Measurements from ENCODE around the gene TSPOAP1.

The TSPOAP1 gene

DNA sequence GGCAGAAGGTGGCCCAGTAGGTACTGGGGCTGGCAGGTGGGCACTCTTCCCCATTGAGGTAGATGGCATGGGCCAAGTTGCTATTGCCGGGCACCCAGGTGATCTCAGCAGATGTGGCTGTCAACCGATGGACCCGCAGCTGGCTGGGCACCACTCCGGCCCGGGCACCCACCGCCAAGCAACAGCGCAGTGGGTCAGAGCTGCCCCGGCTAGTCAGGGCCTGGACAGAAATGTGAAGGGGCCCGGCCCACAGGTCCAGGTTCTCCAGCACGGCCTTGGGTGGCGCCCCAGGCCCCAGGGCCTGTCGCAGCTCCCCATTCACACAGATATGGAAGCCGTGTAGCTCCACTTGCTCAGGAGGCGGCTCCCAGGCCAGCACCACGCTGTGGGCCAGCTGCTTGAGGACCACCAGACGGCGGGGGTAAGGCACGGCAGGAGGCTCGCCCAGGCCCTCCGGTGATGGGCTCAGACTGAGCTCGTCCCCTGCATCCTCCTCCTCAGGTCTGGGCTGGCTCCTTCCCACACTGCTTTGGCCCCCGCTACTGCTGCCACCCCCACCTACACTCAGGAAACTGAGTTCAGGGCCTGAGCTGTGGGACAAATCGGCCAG lies 16.5 kb downstream of the TSPOAP1 start:
- TF ChIP-seq, protein P1, sequence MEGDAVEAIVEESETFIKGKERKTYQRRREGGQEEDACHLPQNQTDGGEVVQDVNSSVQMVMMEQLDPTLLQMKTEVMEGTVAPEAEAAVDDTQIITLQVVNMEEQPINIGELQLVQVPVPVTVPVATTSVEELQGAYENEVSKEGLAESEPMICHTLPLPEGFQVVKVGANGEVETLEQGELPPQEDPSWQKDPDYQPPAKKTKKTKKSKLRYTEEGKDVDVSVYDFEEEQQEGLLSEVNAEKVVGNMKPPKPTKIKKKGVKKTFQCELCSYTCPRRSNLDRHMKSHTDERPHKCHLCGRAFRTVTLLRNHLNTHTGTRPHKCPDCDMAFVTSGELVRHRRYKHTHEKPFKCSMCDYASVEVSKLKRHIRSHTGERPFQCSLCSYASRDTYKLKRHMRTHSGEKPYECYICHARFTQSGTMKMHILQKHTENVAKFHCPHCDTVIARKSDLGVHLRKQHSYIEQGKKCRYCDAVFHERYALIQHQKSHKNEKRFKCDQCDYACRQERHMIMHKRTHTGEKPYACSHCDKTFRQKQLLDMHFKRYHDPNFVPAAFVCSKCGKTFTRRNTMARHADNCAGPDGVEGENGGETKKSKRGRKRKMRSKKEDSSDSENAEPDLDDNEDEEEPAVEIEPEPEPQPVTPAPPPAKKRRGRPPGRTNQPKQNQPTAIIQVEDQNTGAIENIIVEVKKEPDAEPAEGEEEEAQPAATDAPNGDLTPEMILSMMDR (IDR thresholded peaks at IDR 0.05; ENCODE audit: low read depth, low read length) = no peak
- H3K4me3 ChIP-seq (ENCODE audit: low read depth, low read length) = no peak overlapping the region
- in situ Hi-C loops (cut with HindIII; ENCODE audit: low sequenced_read_pairs) = no loop called here
- no peak for DNase-seq (ENCODE audit: low read depth, low spot score)

DNA sequence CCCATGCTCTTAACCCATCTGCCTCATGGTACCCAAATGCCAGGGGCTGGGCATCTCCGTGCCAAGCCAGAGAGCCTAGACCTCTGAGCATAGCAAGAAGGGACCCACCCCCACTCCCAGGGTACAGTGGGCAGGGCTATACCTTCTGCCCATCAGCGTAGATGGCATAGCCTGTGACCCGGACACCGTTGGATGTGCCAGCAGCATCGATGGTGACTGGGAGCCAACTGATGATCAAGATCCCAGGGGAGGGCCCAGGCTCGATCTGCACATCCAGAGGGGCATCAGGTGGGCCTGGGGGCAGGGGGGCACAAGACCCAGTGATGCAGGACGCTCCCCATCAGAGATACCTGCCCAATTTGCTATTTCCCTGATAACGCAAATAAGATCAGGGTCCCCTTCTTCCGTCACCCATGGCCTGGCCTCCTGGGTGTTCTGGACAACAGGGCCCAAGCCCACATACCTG lies 17.1 kb downstream of the TSPOAP1 start:
- H3K4me3 ChIP-seq (ENCODE audit: low read depth, low read length) = no peak overlapping the region
- DNase-seq (ENCODE audit: low read depth, low spot score) = no peak
- in situ Hi-C loops (cut with HindIII; ENCODE audit: low sequenced_read_pairs) = no loop called here
- TF ChIP-seq, protein P1 (IDR thresholded peaks at IDR 0.05; ENCODE audit: low read depth, low read length) = no peak

DNA sequence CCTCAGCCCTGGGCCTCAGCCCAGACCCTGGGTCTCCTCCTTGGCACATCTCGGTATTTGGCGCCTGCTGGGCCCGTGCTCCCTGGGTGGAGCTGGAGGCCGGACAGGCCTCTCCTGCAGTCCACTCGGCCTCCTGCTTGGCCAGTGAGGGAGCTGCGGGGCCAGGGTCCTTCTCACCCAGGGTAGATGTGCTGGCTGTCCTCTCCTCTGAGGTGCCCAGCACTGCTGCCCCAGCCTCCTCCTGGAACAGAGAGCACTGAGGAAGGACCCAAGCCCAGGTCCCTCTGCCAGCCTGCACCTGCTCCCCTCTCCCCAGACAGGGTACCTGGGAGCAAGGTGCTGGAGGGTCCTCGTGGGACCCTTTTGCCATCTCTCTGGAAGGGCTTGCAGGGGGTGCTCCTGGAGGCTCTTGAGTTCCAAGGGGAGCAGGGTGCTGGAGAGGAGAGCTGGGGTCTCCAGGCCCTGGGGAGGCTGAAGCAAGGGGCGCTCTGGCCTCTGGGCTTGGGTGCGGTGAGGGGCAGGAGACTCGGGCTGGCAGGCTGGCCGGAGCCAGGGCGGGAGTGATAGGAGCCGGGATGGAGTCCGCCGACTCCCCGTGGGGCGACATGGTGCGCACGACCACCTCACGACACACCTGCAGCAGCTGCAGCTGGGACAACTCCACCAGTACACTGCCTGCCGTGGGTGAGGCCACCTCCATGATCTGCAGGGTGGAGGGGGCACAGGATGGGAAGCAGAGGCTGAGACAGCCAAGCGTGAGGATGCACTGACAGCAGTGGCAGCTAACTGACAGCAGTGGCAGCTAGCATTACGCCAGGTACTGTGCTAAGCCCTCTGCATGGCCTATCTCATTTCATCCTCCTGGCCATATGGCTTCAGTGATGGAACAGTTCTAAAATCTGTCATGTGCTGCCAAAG lies 17.8 kb downstream of the TSPOAP1 start:
- H3K4me3 ChIP-seq (ENCODE audit: low read depth, low read length) = no peak overlapping the region
- no peak for DNase-seq (ENCODE audit: low read depth, low spot score)
- TF ChIP-seq, protein P1 (IDR thresholded peaks at IDR 0.05; ENCODE audit: low read depth, low read length) = no peak
- in situ Hi-C loops (cut with HindIII; ENCODE audit: low sequenced_read_pairs) = no loop called here

DNA sequence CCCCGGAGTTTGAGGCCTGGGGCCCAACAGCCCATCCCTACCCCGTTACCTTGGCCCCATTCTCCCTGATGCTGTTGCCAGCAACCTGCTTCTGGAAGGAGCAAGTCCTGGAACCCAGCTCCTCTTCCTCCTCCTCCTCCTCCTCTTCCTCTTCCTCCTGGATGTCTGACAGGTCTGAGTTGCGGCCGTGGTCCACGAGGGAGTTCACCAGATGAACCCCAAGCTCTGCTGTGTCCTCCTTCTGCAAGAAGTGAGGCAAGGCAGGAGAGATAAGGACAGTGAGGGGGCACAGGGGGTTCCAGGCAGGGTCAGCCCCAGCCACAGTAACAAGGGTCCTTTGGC lies 18.7 kb downstream of the TSPOAP1 start:
- DNase-seq (ENCODE audit: low read depth, low spot score) = no peak
- in situ Hi-C loops (cut with HindIII; ENCODE audit: low sequenced_read_pairs) = no loop called here
- TF ChIP-seq, protein P1 (IDR thresholded peaks at IDR 0.05; ENCODE audit: low read depth, low read length) = no peak

DNA sequence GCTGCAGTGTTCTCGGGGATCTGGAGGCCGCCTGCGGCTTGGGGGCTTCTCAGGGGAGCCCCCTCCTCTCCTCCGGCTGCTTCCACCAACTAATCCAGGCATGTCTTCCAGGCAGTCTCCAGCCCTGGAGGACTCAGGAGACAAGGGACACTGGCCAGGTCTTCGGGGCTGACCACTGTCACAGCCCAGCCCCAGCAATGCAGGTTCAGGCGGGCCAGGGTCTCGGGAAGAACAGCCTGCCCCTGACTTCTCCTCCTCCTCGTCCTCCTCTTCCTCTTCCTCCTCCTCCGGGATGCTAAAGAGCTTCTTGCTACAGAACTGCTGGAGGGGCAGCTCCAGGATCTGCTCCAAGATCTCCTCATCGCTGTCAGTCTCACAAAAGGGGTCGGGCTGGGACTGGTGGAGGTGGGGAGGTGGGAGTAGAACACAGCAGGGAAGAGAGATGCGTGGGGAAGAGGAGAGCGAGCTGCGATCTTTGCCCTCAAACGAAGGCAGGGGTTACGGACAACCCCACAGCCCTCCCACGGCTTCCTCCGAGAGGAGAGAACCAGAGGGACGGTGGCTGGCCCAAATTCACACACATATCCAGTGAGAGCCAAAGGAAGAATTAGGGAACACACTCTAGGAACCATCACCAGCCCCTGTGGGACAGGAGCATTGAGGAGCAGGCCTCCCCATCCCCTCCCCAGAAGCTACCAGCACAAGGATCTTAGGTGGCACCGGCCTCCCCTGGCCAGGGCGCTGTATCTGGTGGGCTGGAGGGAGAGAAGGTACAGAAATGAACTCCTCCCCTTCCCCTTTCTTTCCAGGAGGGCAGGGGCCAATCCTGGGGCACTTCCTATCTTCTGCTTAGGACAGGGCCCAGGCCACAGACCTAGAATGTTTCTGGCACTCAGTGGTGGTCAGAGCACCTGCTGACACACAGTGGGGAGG lies 19.3 kb downstream of the TSPOAP1 start:
- no peak for DNase-seq (ENCODE audit: low read depth, low spot score)
- TF ChIP-seq, protein P1 (IDR thresholded peaks at IDR 0.05; ENCODE audit: low read depth, low read length) = no peak
- in situ Hi-C loops (cut with HindIII; ENCODE audit: low sequenced_read_pairs) = no loop called here
- H3K4me3 ChIP-seq (ENCODE audit: low read depth, low read length) = no peak overlapping the region

More for the DNA sequence above, 18.7 kb downstream of the TSPOAP1 start:
- no peak overlapping the region for H3K4me3 ChIP-seq (ENCODE audit: low read depth, low read length)

All from astrocyte of the spinal cord (primary cell).